K562 (cell line): ENCODE results near the gene TGM1. TPM values are rescaled to one million over a fixed set of nuclear protein-coding genes. Genes with fewer than 3 reads are reported as not detected.

Source experiments
- ATAC-seq: fragments of 200-7000 bp; cut with Tn5 transposase; 3 replicates; pipeline ENCODE4 v1.9.1; 2020; ENCODE audit warnings: moderate library complexity
- BruUV-seq: library from RNA; stranded (reverse); fragments of 400-500 nt; replicated peaks from 2 replicates; lab custom pipeline; 2021; lab: Mats Ljungman, UMichigan
- CTCF ChIA-PET: fragments of 300-600 bp; formaldehyde crosslinking; extraction: SDS; loops from one replicate; lab custom pipeline; 2021; ENCODE audit warnings: low intra/inter-chr PET ratio; lab: Yijun Ruan, JAX
- POLR2A ChIA-PET: fragments of 300-600, 350-650 bp; sonication (Branson Sonifier 250); formaldehyde crosslinking; extraction: SDS; loops from one replicate; lab custom pipeline; 2021; ENCODE audit warnings: antibody characterized with exemption, inconsistent platforms; lab: Yijun Ruan, JAX
- DNase-seq, 4 experiments: peaks; one replicate each; pipeline versions ENCODE4 v3.0.0 to v3.0.0-alpha.2; 2011 to 2018; ENCODE audit warnings: low spot score in 3 of 4, mixed read lengths in 3 of 4; ENCODE audit errors: extremely low read depth in 1 of 4
- FAIRE-seq: peaks from 2 replicates; lab custom pipeline; 2011; peaks lifted over from hg19 to GRCh38; lab: Jason Lieb, UNC
- H2AFZ ChIP-seq: 2 replicates; pipeline ENCODE4 v1.6.0; 2011; ENCODE audit warnings: low read depth, low read length, control low read depth, inconsistent platforms
- H3K27ac ChIP-seq: fragments of 200-600 bp; 3 replicates; pipeline ENCODE4 v1.8.0; 2011; ENCODE audit warnings: low read depth, mild to moderate bottlenecking, control low read depth, inconsistent platforms, low read length, moderate library complexity, mixed read lengths; ENCODE audit errors: extremely low read depth
- H3K27me3 ChIP-seq, 2 experiments: fragments of 300-600 bp in 1 of 2; 2 replicates in 1 of 2; 3 replicates in 1 of 2; pipeline versions ENCODE4 v1.6.0 to v1.8.0; 2011; ENCODE audit warnings: inconsistent platforms in 2 of 2, low read length in 2 of 2, mild to moderate bottlenecking in 1 of 2, mixed read lengths in 1 of 2, moderate library complexity in 1 of 2; ENCODE audit not compliant: control insufficient read depth in 2 of 2, insufficient read depth in 2 of 2
- H3K36me3 ChIP-seq: fragments of 300-600 bp; 3 replicates; pipeline ENCODE4 v1.8.0; 2011; ENCODE audit warnings: mild to moderate bottlenecking, low read length, inconsistent platforms; ENCODE audit not compliant: control insufficient read depth, insufficient read depth
- H3K4me1 ChIP-seq, 2 experiments: fragments of 200-600 bp in 1 of 2; replicated peaks in 1 of 2; 2 replicates in 1 of 2; 3 replicates in 1 of 2; pipeline versions ENCODE4 v1.5.1 to v1.8.0; 2011; ENCODE audit warnings: inconsistent platforms in 2 of 2, low read length in 2 of 2, mild to moderate bottlenecking in 1 of 2, mixed read lengths in 1 of 2, moderate library complexity in 1 of 2; ENCODE audit not compliant: control insufficient read depth in 2 of 2, insufficient read depth in 2 of 2
- H3K4me2 ChIP-seq: 2 replicates; pipeline ENCODE4 v1.6.1; 2011; ENCODE audit warnings: low read length, control low read depth, inconsistent platforms, mixed read lengths; ENCODE audit not compliant: insufficient read depth
- H3K4me3 ChIP-seq: fragments of 200-600 bp; sonication (generic), shearing (Covaris generic); 2 replicates; pipeline ENCODE4 v1.5.1; 2016; ENCODE audit warnings: control low read depth, inconsistent platforms
- H3K79me2 ChIP-seq: fragments of 200-600 bp; 3 replicates; pipeline ENCODE4 v1.8.0; 2011; ENCODE audit warnings: low read length, inconsistent platforms; ENCODE audit not compliant: control insufficient read depth, insufficient read depth
- H3K9ac ChIP-seq, 2 experiments: 2 replicates each; pipeline versions ENCODE4 v1.6.0 to v1.6.1; 2011; ENCODE audit warnings: low read depth in 2 of 2, low read length in 2 of 2, control low read depth in 1 of 2, inconsistent platforms in 1 of 2, mild to moderate bottlenecking in 1 of 2, mixed read lengths in 1 of 2; ENCODE audit not compliant: insufficient read depth in 1 of 2
- H3K9me1 ChIP-seq: one replicate; pipeline ENCODE4 v1.6.0; 2011; ENCODE audit warnings: inconsistent platforms, mild to moderate bottlenecking, low read length, moderate library complexity; ENCODE audit not compliant: control insufficient read depth, insufficient read depth
- H3K9me3 ChIP-seq: replicated peaks from 2 replicates; pipeline ENCODE4 v1.5.1; 2011; ENCODE audit warnings: low read depth, low read length, inconsistent platforms; ENCODE audit not compliant: control insufficient read depth, insufficient read depth
- H4K20me1 ChIP-seq: replicated peaks from 2 replicates; pipeline ENCODE4 v1.6.1; 2011; ENCODE audit warnings: low read length, inconsistent platforms, mixed read lengths; ENCODE audit not compliant: control insufficient read depth, insufficient read depth
- MYC ChIP-seq, 2 experiments: fragments of 250-450 bp in 1 of 2; sonication (Bioruptor Pico) in 1 of 2; IDR thresholded peaks; 2 replicates each; pipeline versions ENCODE4 v1.5.1 to v1.6.1; 2012 to 2021; ENCODE audit warnings: low read depth in 2 of 2, borderline replicate concordance in 1 of 2, improper control_type of control experiment in 1 of 2, low read length in 1 of 2, mild to moderate bottlenecking in 1 of 2, moderate library complexity in 1 of 2
- NR2C1 ChIP-seq, 2 experiments: fragments of 450-650 bp; IDR thresholded peaks; 2 replicates each; pipeline ENCODE4 v1.6.1; 2017; ENCODE audit warnings: mild to moderate bottlenecking in 2 of 2, antibody characterized with exemption in 1 of 2, inconsistent platforms in 1 of 2, missing compliant biosample characterization in 1 of 2, missing genetic modification characterization in 1 of 2
- RAD51 ChIP-seq: fragments of 450-650 bp; IDR thresholded peaks from 2 replicates; pipeline ENCODE4 v1.7.1; 2016; ENCODE audit warnings: low read depth, mild to moderate bottlenecking, borderline replicate concordance
- ZNF586 ChIP-seq: fragments of 450-650 bp; formaldehyde crosslinking; conservative IDR thresholded peaks from 2 replicates; pipeline ENCODE4 v1.4.0; 2020; ENCODE audit warnings: mild to moderate bottlenecking, moderate library complexity
- WGBS: fragments of 100-300 bp; shearing (Covaris generic); methylation state at CpG from one replicate; pipeline ENCODE4 v1.1.6; 2016; ENCODE audit warnings: low coverage, mixed read lengths; ENCODE audit not compliant: insufficient coverage; ENCODE audit errors: missing lambda C conversion rate; 5-methylcytosine and 5-hydroxymethylcytosine counted together
- in situ Hi-C: fragments of 300-500 bp; cut with MboI; formaldehyde crosslinking; loops from 4 replicates; pipeline ENCODE4 v1.15.0; 2018; ENCODE audit warnings: inconsistent platforms, mixed read lengths
- intact Hi-C: fragments of 100-400 bp; cut with micrococcal nuclease; formaldehyde crosslinking; loops from 2 replicates; pipeline ENCODE4 v1.14.2; 2022
- polyA plus RNA-seq, 8 experiments: library from polyadenylated mRNA; depleted of rRNA in 4 of 8; stranded (reverse) in 5 of 8; unstranded in 3 of 8; fragments of >200 nt; fragmentation: Nextera tagmentation in 2 of 8; fragmentation: Illumina TruSeq in 1 of 8; extraction: Ambion mirVana in 2 of 8; extraction: Trizol in 1 of 8; gene quantifications; 2 replicates each; pipeline versions ENCODE4 v1.2.1 to v1.2.3, GENCODE V29; 2011 to 2014; ENCODE audit warnings: inconsistent platforms in 1 of 8, missing spikeins in 1 of 8
- total RNA-seq, 7 experiments: library from RNA; depleted of rRNA in 6 of 7; stranded (reverse); fragments of >200 nt in 6 of 7; fragmentation: Illumina TruSeq in 2 of 7; extraction: Trizol in 2 of 7; gene quantifications; 2 replicates each; pipeline versions ENCODE4 v1.2.1 to v1.2.3, GENCODE V29; 2011 to 2021; ENCODE audit warnings: low replicate concordance in 1 of 7

TGM1 gene
- total and polyA plus RNA-seq, 9 of the 15 experiments (the other 6 are each of a cell fraction or from before 2014, with no cell fraction given): 0.13 to 4.4 (median 0.88) TPM

DNA sequence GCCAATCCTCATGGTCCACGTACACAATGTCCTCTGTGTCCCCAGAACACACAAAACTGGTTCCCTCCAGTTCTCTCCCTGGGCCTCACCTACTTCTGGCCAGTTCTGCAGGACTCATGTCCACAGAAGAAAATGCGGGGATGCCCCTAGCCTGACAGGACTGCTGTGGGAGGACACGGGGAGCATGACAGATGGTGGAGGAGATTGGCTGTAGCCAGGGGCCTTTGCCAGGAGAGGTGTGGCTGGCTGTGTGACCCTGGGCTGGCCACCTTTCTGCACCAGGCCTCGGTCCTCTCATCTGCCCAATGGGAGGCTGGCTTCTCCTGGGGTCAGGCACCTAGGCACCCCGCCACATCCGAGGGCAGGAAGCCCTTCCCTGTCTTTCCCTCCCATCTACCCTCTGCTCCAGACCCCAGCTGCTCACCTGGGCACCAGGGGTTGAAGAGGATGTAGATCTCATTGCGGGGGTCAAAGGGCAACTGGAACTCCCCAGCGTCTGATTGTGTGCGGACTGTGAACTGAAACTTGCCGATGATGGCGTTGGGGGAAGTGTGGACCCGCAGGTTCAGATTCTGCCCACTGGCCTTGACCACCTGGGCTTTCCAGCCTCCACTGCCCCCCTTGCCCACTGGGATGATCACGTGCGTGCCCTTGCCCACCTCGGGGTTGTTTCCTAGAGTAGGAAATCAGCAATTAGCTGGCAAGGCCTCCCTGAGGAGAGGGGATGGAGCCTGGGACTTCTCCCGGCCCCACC lies 2.8 kb downstream of the TGM1 start:
- Histone ChIP-seq H3K4me2 (no peak overlapping the region), H3K9me1 (no peaks in the 10 kb centered on the region), H2AFZ (no peak overlapping the region), H3K9ac (peak overlapping the region in 1 of 2 experiments; percentile 64; a peak in 2 of 4 replicates), H4K20me1 (no peaks in the 10 kb centered on the region), H3K27ac (no peak overlapping the region), H3K79me2 (no peaks in the 10 kb centered on the region), H3K4me1 (peaks cover 20 to 68% of the 10 kb centered on the region in 2 experiments; a peak in 4 of 5 replicates), H3K36me3 (no peaks in the 10 kb centered on the region; the same call in 2 of the 3 replicates), H3K27me3 (no peaks in the 10 kb centered on the region), H3K4me3 (no peak overlapping the region), H3K9me3 (no peaks in the 10 kb centered on the region)
- ChIA-PET CTCF (no interaction called here), POLR2A (interaction anchor here (0.6 kb wide), 1 partner anchor 181 kb away, joined by 3 read pairs; no protein-coding TSS in a partner anchor)
- in situ Hi-C loops: no loop called here
- intact Hi-C loops: no loop called here
- DNase-seq (peak in 1 of 4 experiments; percentile 16), ATAC-seq (no peak), FAIRE-seq (no peak)
- BruUV-seq: no TSS peak
- 54% methylated on average over 11 of the region's 16 CpGs for WGBS
- no peak for TF ChIP-seq MYC (IDR thresholded peaks at IDR 0.05; ENCODE audit: low read depth, low read length)
- TF ChIP-seq MYC (CRISPR knock-in tag; IDR thresholded peaks at IDR 0.05; ENCODE audit: borderline replicate concordance, low read depth): no peak
- TF ChIP-seq RAD51: no peak
- no peak for TF ChIP-seq ZNF586 (CRISPR knock-in tag)
- 0 out of 2 replicates have a peak, but pooled peaks have one; percentile 18 for TF ChIP-seq NR2C1 (IDR thresholded peaks at IDR 0.05)
- TF ChIP-seq NR2C1 (tag; IDR thresholded peaks at IDR 0.05): no peak
